HFF-Myc (cell line): ENCODE results near the gene MTMR11.

Experiments used
- DNase-seq: peaks from one replicate; pipeline ENCODE4 v3.0.0-alpha.2; 2011; ENCODE audit warnings: low read depth; ENCODE audit errors: extremely low read depth
- H3K4me3 ChIP-seq: replicated peaks from 2 replicates; pipeline ENCODE4 v1.5.1; 2011; ENCODE audit warnings: low read depth, mild to moderate bottlenecking, control low read depth, low read length
- CTCF ChIP-seq: IDR thresholded peaks from 2 replicates; pipeline ENCODE4 v1.5.1; 2012; ENCODE audit warnings: mild to moderate bottlenecking, low read depth, low read length, control low read depth; ENCODE audit errors: missing control alignments

MTMR11 gene

GRCh38 chr1:149928401-149928724 lies 8.3 kb downstream of the MTMR11 start:
- no peak for TF ChIP-seq CTCF
- no peak for DNase-seq
- peak overlapping the region; percentile 93 for H3K4me3 ChIP-seq

GRCh38 chr1:149927563-149928400 lies 8.9 kb downstream of the MTMR11 start, which contains the start of gene SF3B4:
SF3B4 (minus strand) TSS chr1:149927803; CDS start chr1:149927759, 44 bp downstream.
- peak; percentile 75 for DNase-seq
- no peak for TF ChIP-seq CTCF
- peak within 1 kb of the TSS; percentile 93 for H3K4me3 ChIP-seq

- DNase-seq, result no peak
- no peak for TF ChIP-seq CTCF
Observed at GRCh38 chr1:149927056-149927562, 9.6 kb downstream of the MTMR11 start.

GRCh38 chr1:149926296-149926695 lies 10.4 kb downstream of the MTMR11 start:
- DNase-seq, result no peak
- peak overlapping the region; percentile 93 for H3K4me3 ChIP-seq
- no peak for TF ChIP-seq CTCF

More at GRCh38 chr1:149927056-149927562, 9.6 kb downstream of the MTMR11 start:
- H3K4me3 ChIP-seq, result peak overlapping the region; percentile 93

- no peak for DNase-seq
- TF ChIP-seq CTCF, result no peak
- peak overlapping the region; percentile 93 for H3K4me3 ChIP-seq
Observed at GRCh38 chr1:149925751-149926150, 10.9 kb downstream of the MTMR11 start.

GRCh38 chr1:149925345-149925744 lies 11.3 kb downstream of the MTMR11 start:
- no peak for TF ChIP-seq CTCF
- DNase-seq, result no peak
- H3K4me3 ChIP-seq, result no peak overlapping the region; the same call in 1 of the 2 replicates

GRCh38 chr1:149923626-149924025 lies 13.1 kb downstream of the MTMR11 start:
- H3K4me3 ChIP-seq, result no peak overlapping the region
- no peak for TF ChIP-seq CTCF
- DNase-seq, result no peak
